ENCODE results near the gene ZNF512B. TPM values are rescaled to one million over a fixed set of nuclear protein-coding genes. Genes with fewer than 3 reads are reported as not detected.
"Not testable (repeated sequence)": the region's sequence is repeated elsewhere in the genome, so short reads cannot be mapped to it uniquely, and the experiment has no call there.

ZNF512B gene
- total RNA-seq, 1 donor from 2014 or later: 17.8 TPM

GRCh38 chr20:63978319-63979228 is 8.8 kb upstream of the ZNF512B start:
- peak; percentile 49 for DNase-seq (ENCODE audit: low read depth)

GRCh38 chr20:63977739-63978276 is 8.1 kb upstream of the ZNF512B start:
- DNase-seq (ENCODE audit: low read depth): peak; percentile 65

- DNase-seq (ENCODE audit: low read depth): no peak
Measured at GRCh38 chr20:63976980-63977738, 7.4 kb upstream of the ZNF512B start.

GRCh38 chr20:63976511-63976910 is 6.8 kb upstream of the ZNF512B start:
- not testable (repeated sequence) for DNase-seq (ENCODE audit: low read depth)

GRCh38 chr20:63974402-63975200 is 4.9 kb upstream of the ZNF512B start:
- DNase-seq (ENCODE audit: low read depth): no peak

- DNase-seq (ENCODE audit: low read depth): peak; percentile 86
Measured at GRCh38 chr20:63973636-63974401, 4.1 kb upstream of the ZNF512B start.

- DNase-seq (ENCODE audit: low read depth): no peak
Measured at GRCh38 chr20:63973160-63973479, 3.4 kb upstream of the ZNF512B start.

GRCh38 chr20:63972312-63973159 is 2.8 kb upstream of the ZNF512B start:
- DNase-seq (ENCODE audit: low read depth): no peak

GRCh38 chr20:63971960-63972311 is 2.2 kb upstream of the ZNF512B start:
- DNase-seq (ENCODE audit: low read depth): not testable (repeated sequence)

GRCh38 chr20:63970714-63971431 is 1.1 kb upstream of the ZNF512B start:
- no peak for DNase-seq (ENCODE audit: low read depth)

- DNase-seq (ENCODE audit: low read depth): no peak
Measured at GRCh38 chr20:63968928-63969760, 586 bp downstream of the ZNF512B start.

GRCh38 chr20:63968136-63968927 is 1.4 kb downstream of the ZNF512B start:
- no peak for DNase-seq (ENCODE audit: low read depth)

- DNase-seq (ENCODE audit: low read depth): no peak
Measured at GRCh38 chr20:63967330-63968135, 2.2 kb downstream of the ZNF512B start.

GRCh38 chr20:63966944-63967322 is 2.8 kb downstream of the ZNF512B start:
- no peak for DNase-seq (ENCODE audit: low read depth)

GRCh38 chr20:63966172-63966943 is 3.4 kb downstream of the ZNF512B start:
- DNase-seq (ENCODE audit: low read depth): no peak

GRCh38 chr20:63964412-63964811 is 5.3 kb downstream of the ZNF512B start:
- no peak for DNase-seq (ENCODE audit: low read depth)

Measured in myocyte (in vitro differentiated cells).